Retina (tissue), 1 donor: Measurements from ENCODE around the gene PRTFDC1.
"Not testable (repeated sequence)": the region's sequence is repeated elsewhere in the genome, so short reads cannot be mapped to it uniquely, and the experiment has no call there.

Experiments
- DNase-seq: peaks from one replicate; pipeline ENCODE4 v3.0.0-alpha.2; 2016

Gene PRTFDC1

GRCh38 chr10:24929056-24929544 is 23.3 kb downstream of the PRTFDC1 start:
- peak; percentile 36 for DNase-seq

DNA sequence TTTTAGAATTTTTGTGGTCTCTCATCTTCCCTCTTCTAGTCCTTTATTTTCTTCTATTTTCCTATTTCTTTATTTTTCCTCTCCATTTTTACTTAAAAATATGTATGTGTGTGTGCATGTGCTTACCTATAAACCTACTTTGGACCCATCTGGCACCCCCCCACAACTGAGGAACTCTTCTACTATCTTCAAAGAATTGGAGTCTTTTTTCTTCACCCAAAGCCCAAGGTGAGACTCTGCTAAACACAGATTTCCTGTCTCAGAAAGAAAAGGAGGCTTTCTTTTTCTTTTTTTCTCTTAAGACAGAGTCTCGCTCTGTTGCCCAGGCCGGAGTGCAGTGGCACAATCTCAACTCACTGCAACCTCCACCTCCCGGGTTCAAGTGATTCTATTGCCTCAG is 24.2 kb downstream of the PRTFDC1 start:
- DNase-seq: no peak

- no peak for DNase-seq
These were observed 25.8 kb downstream of the PRTFDC1 start for GRCh38 chr10:24926557-24926956.

GRCh38 chr10:24925799-24926198 is 26.6 kb downstream of the PRTFDC1 start:
- DNase-seq: no peak

- DNase-seq: not testable (repeated sequence)
These were observed 27.9 kb downstream of the PRTFDC1 start for GRCh38 chr10:24924483-24924882.

DNA sequence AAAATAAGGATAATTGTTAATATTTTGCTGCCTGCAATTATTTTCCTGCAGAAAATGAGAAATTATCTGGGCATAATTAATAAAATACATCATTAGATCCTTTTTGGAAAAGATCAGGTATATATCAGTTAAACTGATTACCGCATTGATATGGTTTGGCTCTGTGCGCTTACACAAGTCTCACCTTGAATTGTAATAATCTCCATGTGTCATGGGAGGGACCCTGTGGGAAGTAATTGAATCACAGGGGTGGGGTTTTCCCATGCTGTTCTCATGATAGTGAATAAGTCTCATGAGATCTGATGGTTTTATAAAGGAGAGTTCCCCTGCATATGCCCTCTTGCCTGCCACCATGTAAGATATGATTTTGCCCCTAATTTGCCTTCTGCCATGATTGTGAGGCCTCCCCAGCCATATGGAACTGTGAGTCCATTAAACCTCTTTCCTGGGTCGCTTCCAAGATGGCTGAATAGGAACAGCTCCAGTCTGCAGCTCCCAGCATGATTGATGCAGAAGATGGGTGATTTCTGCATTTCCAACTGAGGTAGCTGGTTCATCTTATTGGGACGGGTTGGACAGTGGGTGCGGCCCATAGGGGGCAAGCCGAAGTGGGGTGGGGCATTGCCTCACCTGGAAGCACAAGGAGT is 30.1 kb downstream of the PRTFDC1 start:
- not testable (repeated sequence) for DNase-seq

- DNase-seq: no peak
These were observed 31.2 kb downstream of the PRTFDC1 start for GRCh38 chr10:24920907-24921881.

GRCh38 chr10:24920192-24920591 is 32.2 kb downstream of the PRTFDC1 start:
- DNase-seq: not testable (repeated sequence)

GRCh38 chr10:24919629-24920028 is 32.8 kb downstream of the PRTFDC1 start:
- DNase-seq: not testable (repeated sequence)

GRCh38 chr10:24917979-24918378 is 34.4 kb downstream of the PRTFDC1 start:
- no peak for DNase-seq

DNA sequence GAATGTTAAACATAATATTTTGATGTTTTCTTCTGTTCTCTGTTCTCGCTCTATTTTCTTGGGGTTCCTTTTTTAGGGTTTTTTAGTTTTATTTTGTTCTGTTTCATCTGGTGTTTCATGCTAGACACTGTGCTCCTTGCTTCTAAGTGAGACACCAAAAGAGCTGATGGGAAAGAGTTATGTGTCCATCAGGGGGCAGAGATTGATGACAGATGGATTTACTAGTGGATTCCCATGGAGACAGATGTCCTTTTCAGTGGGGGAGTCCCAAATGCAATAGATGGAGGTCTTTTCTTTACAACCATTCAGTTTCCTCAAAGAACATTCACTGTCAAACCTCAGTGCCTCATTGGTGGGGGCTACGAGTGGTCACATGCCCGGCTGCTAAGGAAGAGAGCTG is 34.9 kb downstream of the PRTFDC1 start:
- no peak for DNase-seq

DNA sequence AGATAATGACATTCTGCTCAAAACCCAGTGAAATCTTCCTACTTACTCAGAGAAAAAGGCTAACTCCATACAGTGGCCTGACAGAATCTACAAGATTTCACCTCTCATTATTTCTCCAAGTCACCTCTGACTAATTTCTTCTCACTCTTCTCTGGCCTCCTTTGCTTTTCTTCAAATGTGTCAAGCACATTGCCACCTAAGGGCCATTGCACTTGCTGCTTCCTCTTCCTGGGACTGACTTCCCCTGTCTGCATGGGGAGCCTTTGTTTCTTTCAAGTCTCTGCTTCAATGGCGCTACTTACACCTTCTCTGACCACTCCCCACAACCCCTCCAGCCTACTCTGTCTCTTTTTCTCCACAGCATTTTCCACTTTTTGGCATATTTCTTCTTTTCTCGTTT is 36.0 kb downstream of the PRTFDC1 start:
- no peak for DNase-seq

DNA sequence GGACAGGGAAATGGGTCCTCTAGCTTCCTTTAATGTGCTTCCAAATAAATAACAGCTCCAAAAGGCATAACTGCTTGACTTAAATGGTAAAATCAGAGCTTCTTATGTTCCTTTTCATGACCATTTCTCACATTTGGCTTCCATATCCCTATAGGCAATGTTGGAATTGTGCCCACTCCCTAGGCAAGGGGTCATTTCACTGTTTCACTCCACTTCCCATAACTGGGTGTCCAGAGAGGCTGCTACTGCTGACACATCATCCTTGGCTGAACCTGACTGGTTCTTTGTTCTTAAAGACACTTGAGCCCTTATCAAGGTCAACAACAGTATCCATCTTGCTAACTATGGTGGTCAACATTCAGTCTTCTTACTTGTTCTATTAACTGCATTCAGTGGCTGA is 37.1 kb downstream of the PRTFDC1 start:
- no peak for DNase-seq

DNA sequence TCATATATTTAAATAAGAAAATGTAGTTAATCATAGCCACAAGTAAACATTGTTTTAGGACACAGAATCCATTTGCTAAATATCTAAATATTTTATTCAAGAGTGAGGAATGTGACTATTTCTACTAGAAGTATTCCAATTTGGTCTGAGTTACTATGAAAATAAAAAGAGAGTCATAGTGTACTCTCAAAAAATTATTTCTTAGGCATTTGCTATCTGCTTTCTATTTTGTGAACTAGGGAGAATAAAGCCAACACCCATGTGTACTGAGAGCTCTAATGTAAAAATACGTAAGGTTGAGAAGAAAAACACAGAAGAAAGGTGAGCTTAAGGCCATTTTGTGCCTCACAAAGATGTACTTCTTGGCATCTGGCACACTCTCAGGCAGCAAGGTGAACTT is 38.3 kb downstream of the PRTFDC1 start:
- no peak for DNase-seq

DNA sequence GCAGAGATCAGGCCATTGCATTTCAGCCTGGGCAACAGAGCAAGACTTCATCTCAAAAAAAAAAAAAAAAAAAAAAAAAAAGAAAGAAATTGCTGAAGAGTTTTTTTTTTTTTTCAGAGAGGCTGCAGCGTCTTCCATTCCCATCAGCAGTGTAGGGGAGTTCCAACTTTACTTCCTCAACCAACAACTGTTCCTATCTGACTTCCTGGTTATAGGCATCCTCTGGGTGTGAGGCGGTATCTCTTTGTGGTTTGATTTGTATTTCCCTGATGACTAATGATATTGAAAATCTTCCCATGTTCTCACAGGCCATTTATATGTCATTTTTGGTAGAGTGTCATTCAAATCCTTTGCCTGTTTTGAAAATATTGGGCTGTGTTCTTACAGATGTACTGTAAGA is 40.2 kb downstream of the PRTFDC1 start:
- no peak for DNase-seq

- no peak for DNase-seq
These were observed 41.4 kb downstream of the PRTFDC1 start for GRCh38 chr10:24911029-24911428.

DNA sequence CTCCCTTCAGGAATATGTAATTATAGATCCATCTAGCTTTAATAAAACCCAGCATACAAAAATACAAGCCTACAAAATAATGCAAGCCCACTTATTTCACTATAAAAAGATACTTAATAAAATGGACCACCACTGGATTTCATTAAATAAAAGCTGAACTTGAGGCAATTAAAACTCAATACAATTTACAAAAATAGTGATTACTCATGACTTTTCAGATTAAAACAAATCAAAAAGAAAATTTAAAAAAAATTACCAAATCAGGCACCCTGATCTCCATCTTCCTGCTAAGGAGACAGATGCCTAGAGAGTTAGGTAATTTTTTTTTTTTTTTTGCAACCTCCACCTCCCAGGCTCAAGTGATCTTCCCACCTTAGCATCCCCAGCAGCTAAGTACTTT is 41.8 kb downstream of the PRTFDC1 start:
- DNase-seq: no peak

DNA sequence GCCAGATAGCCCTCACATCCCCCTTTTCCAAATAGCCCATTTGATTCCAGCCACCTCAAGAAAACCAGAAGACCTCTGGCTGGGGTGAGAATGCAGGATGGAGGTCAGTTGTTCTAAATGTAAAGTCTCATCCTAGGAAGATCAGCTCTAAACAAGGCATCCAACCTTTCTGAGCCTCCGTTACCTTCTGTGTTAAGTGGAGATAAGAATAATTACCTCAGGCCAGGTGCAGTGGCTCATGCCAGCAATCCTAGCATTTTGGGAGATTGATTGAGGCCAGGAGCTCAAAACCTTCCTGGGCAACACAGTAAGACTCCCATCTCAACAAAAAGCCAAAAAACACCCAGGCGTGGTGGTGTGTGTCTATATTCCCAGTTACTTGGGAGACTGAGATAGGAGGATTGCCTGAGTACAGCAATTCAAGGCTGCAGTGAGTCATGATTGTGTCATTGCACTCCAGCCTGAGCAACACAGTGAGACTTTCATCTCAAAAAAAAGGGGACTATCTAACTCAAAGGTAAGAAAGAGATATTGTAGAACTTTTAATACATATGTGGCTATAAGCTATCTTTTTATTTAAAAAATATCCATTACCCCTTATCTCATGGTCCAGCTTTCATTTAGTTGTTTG is 43.5 kb downstream of the PRTFDC1 start:
- DNase-seq: no peak

DNA sequence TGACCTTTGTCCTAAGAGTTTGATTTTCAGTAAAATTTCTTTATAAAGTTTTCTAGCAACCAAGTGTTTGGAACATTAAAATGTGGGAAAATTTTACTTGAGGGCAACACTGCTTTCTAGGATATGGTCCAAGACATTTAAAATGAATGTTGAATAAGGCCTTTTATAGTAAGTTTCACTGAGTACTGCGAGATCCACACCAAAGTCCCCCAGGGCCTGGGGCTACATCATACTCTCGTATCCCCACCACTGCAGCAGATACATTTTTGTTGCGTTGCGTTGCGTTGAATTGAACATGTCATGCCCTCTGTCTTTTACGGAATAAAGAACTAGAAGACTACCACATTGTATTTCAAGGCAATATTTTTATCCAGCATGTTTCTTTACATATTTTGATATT is 44.5 kb downstream of the PRTFDC1 start:
- DNase-seq: no peak

GRCh38 chr10:24906372-24906771 is 46.0 kb downstream of the PRTFDC1 start:
- DNase-seq: no peak

DNA sequence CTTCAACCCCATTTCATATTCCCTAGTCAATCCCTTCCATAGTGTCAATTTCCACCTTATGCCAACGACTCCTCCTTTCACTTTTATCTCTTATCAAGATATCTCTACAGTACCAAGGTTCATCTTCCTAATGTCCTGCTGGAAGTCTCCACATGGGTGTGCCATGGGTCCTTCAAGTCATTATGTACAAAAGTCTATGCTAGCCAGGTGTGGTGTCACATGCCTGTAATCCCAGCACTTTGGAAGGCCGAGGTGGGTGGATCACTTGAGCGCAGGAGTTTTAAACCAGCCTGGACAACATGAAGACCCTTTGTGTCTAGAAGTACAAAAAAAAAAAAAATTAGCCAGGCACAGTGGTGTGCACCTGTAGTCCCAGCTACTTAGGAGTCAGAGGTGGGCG is 47.6 kb downstream of the PRTFDC1 start:
- no peak for DNase-seq

DNA sequence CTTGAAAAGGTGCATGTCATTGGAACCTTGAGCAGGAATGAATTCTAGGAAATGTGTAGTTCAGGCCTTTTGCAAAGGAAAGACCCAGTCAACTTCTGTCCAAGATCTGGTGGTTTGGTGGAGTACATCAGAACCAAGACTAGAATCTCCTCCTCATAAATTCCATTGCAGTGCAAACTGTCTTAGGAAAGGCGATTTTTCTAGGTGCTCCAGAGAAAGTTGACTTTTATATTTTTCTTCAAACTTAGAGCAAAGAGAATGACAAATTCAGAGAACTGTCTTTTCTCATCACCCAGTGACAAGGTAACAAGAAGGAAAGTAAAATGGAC is 50.0 kb downstream of the PRTFDC1 start:
- DNase-seq: no peak

- peak; percentile 12 for DNase-seq
These were observed 50.6 kb downstream of the PRTFDC1 start for GRCh38 chr10:24901686-24902399.
